Activated CD4-positive, alpha-beta T cell treated with anti-CD3 and anti-CD28 coated beads, Interleukin-2, amount 50 U/mL, for 48 hours (primary cell): ENCODE measurements around the gene ANKRD33.

ENCODE experiments used
- DNase-seq, 2 experiments: peaks; one replicate each; pipeline ENCODE4 v3.0.0-alpha.2; 2020

Gene ANKRD33

GRCh38 chr12:51922146-51922545, 34.2 kb downstream of the ANKRD33 start:
- no peak for DNase-seq

GRCh38 chr12:51922762-51923505, 35.0 kb downstream of the ANKRD33 start:
- no peak for DNase-seq

GRCh38 chr12:51923506-51924365, 35.8 kb downstream of the ANKRD33 start:
- DNase-seq: peak; percentile 64 to 69

GRCh38 chr12:51924551-51925319, 36.8 kb downstream of the ANKRD33 start:
- no peak for DNase-seq

- no peak for DNase-seq
These were observed 37.6 kb downstream of the ANKRD33 start for GRCh38 chr12:51925346-51926063.

GRCh38 chr12:51926064-51926632, 38.2 kb downstream of the ANKRD33 start:
- DNase-seq: no peak

- DNase-seq: peak; percentile 62 to 66
These were observed 38.8 kb downstream of the ANKRD33 start for GRCh38 chr12:51926718-51927117.

GRCh38 chr12:51932218-51933076, 44.5 kb downstream of the ANKRD33 start:
- DNase-seq: no peak

- DNase-seq: no peak
These were observed 46.2 kb downstream of the ANKRD33 start for GRCh38 chr12:51934080-51934479.

- DNase-seq: no peak
These were observed 50.0 kb downstream of the ANKRD33 start for GRCh38 chr12:51937926-51938325.

- no peak for DNase-seq
These were observed 50.8 kb downstream of the ANKRD33 start for GRCh38 chr12:51938726-51939125.

- DNase-seq: no peak
These were observed 53.2 kb downstream of the ANKRD33 start for GRCh38 chr12:51941011-51941581.
